Endothelial cell of hepatic sinusoid (primary cell): ENCODE measurements around the gene ANKIB1.
"Not testable (repeated sequence)": the region's sequence is repeated elsewhere in the genome, so short reads cannot be mapped to it uniquely, and the experiment has no call there.

Experiments used
- in situ Hi-C: cut with HindIII; loops from 2 replicates; pipeline ENCODE4 v1.10.0; 2017; ENCODE audit warnings: low sequenced_read_pairs

ANKIB1 gene

DNA sequence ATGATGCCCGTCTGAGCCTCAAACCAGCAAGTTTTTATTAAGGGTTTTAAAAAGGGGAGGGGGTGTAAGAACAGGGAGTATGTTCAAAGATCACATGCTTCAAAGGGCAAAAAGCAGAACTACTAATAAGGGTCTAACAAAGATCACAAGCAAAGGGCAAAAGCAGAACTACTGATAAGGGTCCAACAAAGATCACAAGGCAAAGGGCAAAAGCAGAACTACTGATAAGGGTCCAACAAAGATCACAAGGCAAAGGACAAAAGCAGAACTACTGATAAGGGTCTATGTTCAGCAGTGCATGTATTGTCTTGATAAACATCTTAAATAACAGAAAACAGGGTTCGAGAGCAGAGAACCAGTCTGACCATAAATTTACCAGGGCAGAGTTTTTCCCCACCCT, 196.9 kb downstream of the ANKIB1 start:
- in situ Hi-C loops, result not testable (repeated sequence)

DNA sequence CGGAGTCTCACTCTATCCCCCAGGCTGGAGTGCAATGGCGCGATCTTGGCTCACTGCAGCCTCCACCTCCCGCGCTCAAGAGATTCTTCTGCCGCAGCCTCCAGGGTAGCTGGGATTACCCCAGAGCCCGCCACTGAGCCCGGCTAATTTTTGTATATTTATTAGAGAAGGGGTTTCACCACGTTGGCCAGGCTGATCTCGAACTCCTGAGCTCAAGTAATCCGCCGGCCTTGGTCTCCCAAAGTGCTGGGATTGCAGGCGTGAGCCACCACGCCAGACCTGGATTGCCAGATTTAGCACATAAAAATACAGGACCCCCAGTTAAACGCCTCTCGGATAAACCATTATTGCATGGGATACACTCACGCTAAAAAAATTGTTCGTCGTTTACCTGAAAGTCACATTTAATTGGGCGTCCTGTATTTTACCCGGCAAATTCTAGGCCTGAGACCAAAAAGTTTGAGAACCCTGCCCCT, 201.1 kb downstream of the ANKIB1 start:
- in situ Hi-C loops, result no loop called here

DNA sequence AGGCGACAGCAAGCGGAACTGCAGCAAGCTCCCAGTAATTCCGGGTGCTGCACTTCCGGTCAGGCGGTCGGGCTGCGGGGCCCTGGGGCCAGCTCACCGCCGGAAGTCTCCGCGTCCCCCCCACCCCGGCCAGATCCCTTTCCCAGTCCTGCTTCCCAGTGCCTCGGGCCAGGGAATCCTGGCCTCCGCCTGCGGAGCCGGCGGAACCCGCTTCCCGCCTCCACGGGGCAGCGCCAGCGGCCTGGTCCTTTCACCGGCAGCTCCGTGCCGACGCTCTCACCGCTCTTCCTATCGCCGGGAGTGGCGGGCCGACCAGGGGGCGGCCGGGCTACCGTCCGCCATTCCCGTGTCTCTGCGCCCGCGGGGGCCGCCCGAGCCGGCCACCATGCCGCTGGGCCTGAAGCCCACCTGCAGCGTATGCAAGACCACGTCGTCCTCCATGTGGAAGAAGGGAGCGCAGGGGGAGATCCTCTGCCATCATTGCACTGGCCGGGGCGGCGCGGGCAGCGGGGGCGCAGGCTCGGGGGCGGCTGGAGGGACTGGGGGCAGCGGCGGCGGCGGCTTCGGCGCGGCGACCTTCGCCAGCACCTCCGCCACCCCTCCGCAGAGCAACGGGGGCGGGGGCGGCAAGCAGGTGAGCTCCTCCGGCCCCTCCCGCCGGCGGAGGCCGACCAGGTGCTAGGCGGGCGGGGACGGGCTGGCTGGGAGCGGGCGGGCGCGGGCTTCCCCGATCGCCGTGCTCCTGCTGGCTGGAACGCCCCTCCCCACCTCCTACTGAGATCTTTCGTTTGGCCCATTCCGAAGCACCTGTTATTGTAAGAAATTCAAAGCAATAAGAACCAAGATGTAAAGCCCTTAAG, 201.8 kb downstream of the ANKIB1 start, which contains the start of gene GATAD1:
GATAD1 (plus strand) TSS at position 138 of the 860 bp plus-strand sequence; CDS start at position 386, 248 bp downstream.
- in situ Hi-C loops, result no loop called here

DNA sequence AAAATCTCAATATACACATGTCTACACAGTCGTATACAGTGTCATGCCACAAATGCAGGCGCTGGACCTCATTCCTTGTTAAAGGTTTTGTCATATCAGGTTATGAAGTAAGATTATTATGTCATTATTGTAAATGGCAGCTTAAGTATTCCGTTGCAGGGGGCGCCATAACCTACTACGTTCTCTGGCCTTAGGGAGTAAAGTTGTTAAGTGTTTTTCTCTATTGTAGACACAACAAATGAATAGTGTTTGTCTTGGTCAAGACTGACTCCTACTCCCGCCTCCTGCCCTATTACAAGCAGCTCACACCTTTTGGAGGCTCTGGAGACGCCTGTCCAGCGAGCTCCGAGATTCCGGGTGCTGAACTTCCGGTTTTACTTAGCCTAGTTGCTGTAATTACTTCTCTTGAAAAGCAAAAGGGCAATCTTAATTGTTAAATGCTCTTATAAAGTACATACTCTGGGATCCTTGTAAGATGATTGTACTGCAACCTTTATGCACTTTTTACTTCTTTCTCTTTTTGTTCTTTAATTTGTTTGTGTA, 202.5 kb downstream of the ANKIB1 start:
- in situ Hi-C loops, result no loop called here
